HG03378 (cell line): ENCODE results near the gene PAPSS2.
A peak's percentile ranks its signal among the peaks of the same experiment; 100 is the strongest.

ENCODE experiments used
- ATAC-seq: cut with Tn5 transposase; IDR thresholded peaks from one replicate; pipeline ENCODE4 v1.9.1; 2021; ENCODE audit warnings: mild to moderate bottlenecking, moderate library complexity; ENCODE audit not compliant: unreplicated experiment

PAPSS2 gene

GRCh38 chr10:87771871-87772500 is 112.3 kb downstream of the PAPSS2 start:
- no peak for ATAC-seq

- ATAC-seq, result no peak
Measured at GRCh38 chr10:87775766-87776165, 116.1 kb downstream of the PAPSS2 start.

GRCh38 chr10:87776328-87776727 is 116.7 kb downstream of the PAPSS2 start:
- ATAC-seq, result no peak

GRCh38 chr10:87781545-87781944 is 121.9 kb downstream of the PAPSS2 start:
- no peak for ATAC-seq

GRCh38 chr10:87782721-87783120 is 123.0 kb downstream of the PAPSS2 start:
- ATAC-seq, result no peak

- ATAC-seq, result no peak
Measured at GRCh38 chr10:87786421-87786820, 126.7 kb downstream of the PAPSS2 start.

GRCh38 chr10:87790185-87790584 is 130.5 kb downstream of the PAPSS2 start:
- ATAC-seq, result no peak

- ATAC-seq, result peak; percentile 53
Measured at GRCh38 chr10:87794285-87794684, 134.6 kb downstream of the PAPSS2 start.
